Endodermal cell (in vitro differentiated cells): ENCODE data around the gene TCFL5. TPM values are rescaled to one million over a fixed set of nuclear protein-coding genes. Genes with fewer than 3 reads are reported as not detected.

Experiments
- DNase-seq: peaks from one replicate; pipeline ENCODE4 v3.0.0-alpha.2; 2017
- H3K27ac ChIP-seq: 2 replicates; pipeline ENCODE4 v1.5.1; 2013; ENCODE audit warnings: mild to moderate bottlenecking, low read depth, low read length, moderate library complexity
- H3K27me3 ChIP-seq: 2 replicates; pipeline ENCODE4 v1.6.1; 2013; ENCODE audit warnings: mild to moderate bottlenecking, low read length, moderate library complexity; ENCODE audit not compliant: insufficient read depth, control insufficient read depth, poor library complexity, severe bottlenecking
- H3K36me3 ChIP-seq: 2 replicates; pipeline ENCODE4 v1.7.0; 2013; ENCODE audit warnings: mild to moderate bottlenecking, low read length, moderate library complexity; ENCODE audit not compliant: control insufficient read depth, insufficient read depth
- H3K4me1 ChIP-seq: one replicate; pipeline ENCODE4 v1.7.0; 2013; ENCODE audit warnings: low read length; ENCODE audit not compliant: control insufficient read depth, insufficient read depth
- H3K4me3 ChIP-seq: 2 replicates; pipeline ENCODE4 v1.5.1; 2013; ENCODE audit warnings: mild to moderate bottlenecking, low read length, moderate library complexity
- H3K9ac ChIP-seq: 2 replicates; pipeline ENCODE4 v1.6.1; 2013; ENCODE audit warnings: mild to moderate bottlenecking, low read length, moderate library complexity; ENCODE audit not compliant: poor library complexity, severe bottlenecking; ENCODE audit errors: extremely low read depth
- H3K9me3 ChIP-seq: 2 replicates; pipeline ENCODE4 v1.6.1; 2013; ENCODE audit warnings: mild to moderate bottlenecking, low read length, moderate library complexity; ENCODE audit not compliant: control insufficient read depth
- H3K27ac Mint-ChIP-seq: 2 replicates; pipeline ENCODE4 v1.8.0; 2020; ENCODE audit warnings: mixed read lengths
- H3K27me3 Mint-ChIP-seq: 2 replicates; pipeline ENCODE4 v1.8.0; 2021; ENCODE audit warnings: mild to moderate bottlenecking, mixed read lengths; ENCODE audit not compliant: insufficient read depth
- H3K36me3 Mint-ChIP-seq: 2 replicates; pipeline ENCODE4 v1.8.0; 2020; ENCODE audit warnings: low read depth, mixed read lengths
- H3K4me1 Mint-ChIP-seq: 2 replicates; pipeline ENCODE4 v1.8.0; 2020; ENCODE audit warnings: mixed read lengths
- H3K4me3 Mint-ChIP-seq: 2 replicates; pipeline ENCODE4 v1.8.0; 2020; ENCODE audit warnings: mild to moderate bottlenecking, moderate library complexity, mixed read lengths
- H3K9me3 Mint-ChIP-seq: 2 replicates; pipeline ENCODE4 v1.8.0; 2020; ENCODE audit warnings: mild to moderate bottlenecking, mixed read lengths
- whole genome bisulfite sequencing, 2 experiments: methylation state at CpG; one replicate each; pipeline versions ENCODE4 v1.1.5 to v1.1.7; 2013; ENCODE audit warnings: missing lambda C conversion rate in 2 of 2, mixed read lengths in 1 of 2; ENCODE audit not compliant: insufficient coverage in 1 of 2, insufficient read length in 1 of 2; 5-methylcytosine and 5-hydroxymethylcytosine counted together
- total RNA-seq, 2 donors: library from RNA; stranded (reverse); fragmentation: NEBNext Ultra II Directional in 1 of 2; extraction: Animal tissue kit (Norgen Biotek cat#: 25700) in 1 of 2; gene quantifications; 2 replicates in 1 of 2; 3 replicates in 1 of 2; pipeline ENCODE4 v1.2.1, GENCODE V29; 2021
- TF ChIP-seq, protein P1 (sequence below): fragments of 200-600 bp; sonication (generic); conservative IDR thresholded peaks from 2 replicates; pipeline ENCODE4 v1.5.0; 2021; ENCODE audit warnings: antibody characterized with exemption, mild to moderate bottlenecking

Gene TCFL5
- total RNA-seq, 2 donors from 2014 or later, result 15.8 to 17.4 TPM

DNA sequence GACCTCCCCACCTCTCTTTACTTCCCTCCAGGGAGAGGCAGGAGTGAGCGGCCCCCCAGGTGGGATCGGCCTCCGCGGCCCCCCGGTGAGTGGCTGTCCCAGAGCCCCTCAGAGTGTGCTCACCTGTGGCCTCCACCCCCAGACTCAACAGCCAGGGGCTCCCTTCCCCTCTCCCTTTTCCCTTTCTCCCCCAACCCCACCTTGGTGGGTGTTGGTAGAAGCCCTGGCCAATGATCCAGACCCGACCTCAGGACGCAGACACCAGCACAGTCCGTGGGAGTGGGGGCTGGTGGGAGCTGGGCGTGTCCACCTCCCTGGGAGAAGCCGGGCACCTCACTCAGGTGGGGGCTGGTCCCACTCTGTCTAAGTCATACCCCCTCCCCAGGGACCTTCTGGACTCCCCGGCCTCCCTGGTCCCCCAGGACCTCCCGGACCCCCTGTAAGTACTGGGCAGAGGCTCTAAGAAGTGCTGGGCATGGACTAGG is 39.9 kb downstream of the TCFL5 start:
- H3K36me3 ChIP-seq, result peaks cover 21% of the 10 kb centered on the region
- H3K36me3 Mint-ChIP-seq, result peaks cover 1% of the 10 kb centered on the region
- no peaks in the 10 kb centered on the region for H3K9me3 ChIP-seq
- no peaks in the 10 kb centered on the region for H3K27me3 ChIP-seq
- H3K27ac Mint-ChIP-seq, result no peak overlapping the region
- no peak overlapping the region for H3K4me3 ChIP-seq
- H3K27ac ChIP-seq, result no peak overlapping the region
- no peaks in the 10 kb centered on the region for H3K9me3 Mint-ChIP-seq
- H3K27me3 Mint-ChIP-seq, result peaks cover 5% of the 10 kb centered on the region
- peaks cover 9% of the 10 kb centered on the region for H3K4me1 Mint-ChIP-seq
- H3K4me1 ChIP-seq, result peaks cover 14% of the 10 kb centered on the region
- H3K9ac ChIP-seq, result no peak overlapping the region
- TF ChIP-seq, protein P1, sequence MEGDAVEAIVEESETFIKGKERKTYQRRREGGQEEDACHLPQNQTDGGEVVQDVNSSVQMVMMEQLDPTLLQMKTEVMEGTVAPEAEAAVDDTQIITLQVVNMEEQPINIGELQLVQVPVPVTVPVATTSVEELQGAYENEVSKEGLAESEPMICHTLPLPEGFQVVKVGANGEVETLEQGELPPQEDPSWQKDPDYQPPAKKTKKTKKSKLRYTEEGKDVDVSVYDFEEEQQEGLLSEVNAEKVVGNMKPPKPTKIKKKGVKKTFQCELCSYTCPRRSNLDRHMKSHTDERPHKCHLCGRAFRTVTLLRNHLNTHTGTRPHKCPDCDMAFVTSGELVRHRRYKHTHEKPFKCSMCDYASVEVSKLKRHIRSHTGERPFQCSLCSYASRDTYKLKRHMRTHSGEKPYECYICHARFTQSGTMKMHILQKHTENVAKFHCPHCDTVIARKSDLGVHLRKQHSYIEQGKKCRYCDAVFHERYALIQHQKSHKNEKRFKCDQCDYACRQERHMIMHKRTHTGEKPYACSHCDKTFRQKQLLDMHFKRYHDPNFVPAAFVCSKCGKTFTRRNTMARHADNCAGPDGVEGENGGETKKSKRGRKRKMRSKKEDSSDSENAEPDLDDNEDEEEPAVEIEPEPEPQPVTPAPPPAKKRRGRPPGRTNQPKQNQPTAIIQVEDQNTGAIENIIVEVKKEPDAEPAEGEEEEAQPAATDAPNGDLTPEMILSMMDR, result no peak
- WGBS, 2 experiments, result 96 to 98% methylated on average over 5 to 12 of the region's 12 CpGs
- no peak for DNase-seq
- no peak overlapping the region for H3K4me3 Mint-ChIP-seq

GRCh38 chr20:62820962-62821725 is 40.5 kb downstream of the TCFL5 start:
- peaks cover 10% of the 10 kb centered on the region for H3K4me1 Mint-ChIP-seq
- no peaks in the 10 kb centered on the region for H3K9me3 Mint-ChIP-seq
- H3K4me3 Mint-ChIP-seq, result no peak overlapping the region
- peaks cover 1% of the 10 kb centered on the region for H3K36me3 Mint-ChIP-seq
- Histone ChIP-seq H3K4me3 (no peak overlapping the region), H3K36me3 (peaks cover 16% of the 10 kb centered on the region), H3K27ac (no peak overlapping the region), H3K9ac (no peak overlapping the region), H3K27me3 (no peaks in the 10 kb centered on the region), H3K4me1 (peaks cover 14% of the 10 kb centered on the region), H3K9me3 (no peaks in the 10 kb centered on the region)
- WGBS, 2 experiments, result 93 to 94% methylated on average over 10 to 19 of the region's 19 CpGs
- TF ChIP-seq, protein P1, result no peak
- DNase-seq, result no peak
- H3K27me3 Mint-ChIP-seq, result peaks cover 8% of the 10 kb centered on the region
- no peak overlapping the region for H3K27ac Mint-ChIP-seq

- Histone ChIP-seq H3K27me3 (no peaks in the 10 kb centered on the region), H3K9ac (no peak overlapping the region), H3K27ac (no peak overlapping the region), H3K4me3 (no peak overlapping the region), H3K36me3 (peaks cover 9% of the 10 kb centered on the region), H3K9me3 (no peaks in the 10 kb centered on the region), H3K4me1 (peaks cover 14% of the 10 kb centered on the region)
- Mint-ChIP-seq H3K36me3 (peaks cover 1% of the 10 kb centered on the region), H3K4me1 (peaks cover 18% of the 10 kb centered on the region), H3K27me3 (peaks cover 15% of the 10 kb centered on the region), H3K4me3 (no peak overlapping the region), H3K9me3 (no peaks in the 10 kb centered on the region), H3K27ac (no peak overlapping the region)
- no peak for DNase-seq
- TF ChIP-seq, protein P1, result no peak
- 92% methylated on average over 11 to 23 of the region's 23 CpGs for WGBS, 2 experiments
Measured at GRCh38 chr20:62820208-62820961, 41.2 kb downstream of the TCFL5 start.
